ENCODE results near the gene ZCCHC18. TPM values are rescaled to one million over a fixed set of nuclear protein-coding genes. Genes with fewer than 3 reads are reported as not detected.
A peak's percentile ranks its signal among the peaks of the same experiment; 100 is the strongest.

The ZCCHC18 gene
- polyA plus RNA-seq, 1 of the 3 experiments (the other 2 are of a cell fraction): 7.5 TPM

- Histone ChIP-seq H3K4me2 (no peak overlapping the region), H3K27me3 (ENCODE audit: insufficient read depth) (no peaks in the 10 kb centered on the region; the same call in 1 of the 2 replicates), H4K20me1 (ENCODE audit: insufficient read depth) (no peaks in the 10 kb centered on the region), H2AFZ (ENCODE audit: low read depth) (no peak overlapping the region), H3K9me3 (no peaks in the 10 kb centered on the region), H3K27ac (ENCODE audit: low read depth in 2 of 2, low read length in 1 of 2) (no peak overlapping the region), H3K9me2 (no peaks in the 10 kb centered on the region), H3K4me3 (ENCODE audit: low read depth in 2 of 2, low read length in 1 of 2) (no peak overlapping the region), H3K79me2 (ENCODE audit: insufficient read depth) (no peaks in the 10 kb centered on the region), H3K36me3 (replicated peaks in 1 of 2; ENCODE audit: control insufficient read depth in 1 of 2, insufficient read depth in 2 of 2, low read length in 1 of 2) (no peaks in the 10 kb centered on the region), H3F3A (replicated peaks; ENCODE audit: insufficient read depth) (peaks cover 4% of the 10 kb centered on the region), H3K4me1 (ENCODE audit: control insufficient read depth in 1 of 2, insufficient read depth in 2 of 2, low read depth in 1 of 2, low read length in 1 of 2) (no peaks in the 10 kb centered on the region), H3K9ac (no peak overlapping the region)
- ChIA-PET POLR2A (no interaction called here), CTCF (interaction anchor here (1.0 to 3.0 kb wide), 3 partner anchors 15 to 38 kb away, joined by 3 to 12 read pairs (median 6); no protein-coding TSS in a partner anchor)
- no peak for TF ChIP-seq RXRA (IDR thresholded peaks at IDR 0.05; ENCODE audit: borderline replicate concordance, low read depth)
- peak; percentile 50 for TF ChIP-seq SMC3 (IDR thresholded peaks at IDR 0.05; ENCODE audit: low read depth, low read length)
- TF ChIP-seq RAD21 (IDR thresholded peaks at IDR 0.05; ENCODE audit: low read length): peak; percentile 64
- TF ChIP-seq, protein P1, sequence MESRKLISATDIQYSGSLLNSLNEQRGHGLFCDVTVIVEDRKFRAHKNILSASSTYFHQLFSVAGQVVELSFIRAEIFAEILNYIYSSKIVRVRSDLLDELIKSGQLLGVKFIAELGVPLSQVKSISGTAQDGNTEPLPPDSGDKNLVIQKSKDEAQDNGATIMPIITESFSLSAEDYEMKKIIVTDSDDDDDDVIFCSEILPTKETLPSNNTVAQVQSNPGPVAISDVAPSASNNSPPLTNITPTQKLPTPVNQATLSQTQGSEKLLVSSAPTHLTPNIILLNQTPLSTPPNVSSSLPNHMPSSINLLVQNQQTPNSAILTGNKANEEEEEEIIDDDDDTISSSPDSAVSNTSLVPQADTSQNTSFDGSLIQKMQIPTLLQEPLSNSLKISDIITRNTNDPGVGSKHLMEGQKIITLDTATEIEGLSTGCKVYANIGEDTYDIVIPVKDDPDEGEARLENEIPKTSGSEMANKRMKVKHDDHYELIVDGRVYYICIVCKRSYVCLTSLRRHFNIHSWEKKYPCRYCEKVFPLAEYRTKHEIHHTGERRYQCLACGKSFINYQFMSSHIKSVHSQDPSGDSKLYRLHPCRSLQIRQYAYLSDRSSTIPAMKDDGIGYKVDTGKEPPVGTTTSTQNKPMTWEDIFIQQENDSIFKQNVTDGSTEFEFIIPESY (IDR thresholded peaks at IDR 0.05; ENCODE audit: borderline replicate concordance, low read depth): no peak
- TF ChIP-seq CTCF (IDR thresholded peaks at IDR 0.05): peak; percentile 77
- DNase-seq: peak; percentile 52
- WGBS (ENCODE audit: low lambda C conversion rate): 4% methylated on average over 4 of the region's 4 CpGs
These were observed 14.0 kb upstream of the ZCCHC18 start for GRCh38 chrX:104098151-104098808.

GRCh38 chrX:104098919-104099318 lies 13.4 kb upstream of the ZCCHC18 start:
- Histone ChIP-seq H3K36me3 (replicated peaks in 1 of 2; ENCODE audit: control insufficient read depth in 1 of 2, insufficient read depth in 2 of 2, low read length in 1 of 2) (no peaks in the 10 kb centered on the region), H3K27ac (ENCODE audit: low read depth in 2 of 2, low read length in 1 of 2) (no peak overlapping the region), H3K9me3 (no peaks in the 10 kb centered on the region), H3K27me3 (ENCODE audit: insufficient read depth) (no peaks in the 10 kb centered on the region; the same call in 1 of the 2 replicates), H2AFZ (ENCODE audit: low read depth) (no peak overlapping the region), H3K4me1 (ENCODE audit: control insufficient read depth in 1 of 2, insufficient read depth in 2 of 2, low read depth in 1 of 2, low read length in 1 of 2) (no peaks in the 10 kb centered on the region), H4K20me1 (ENCODE audit: insufficient read depth) (no peaks in the 10 kb centered on the region), H3K4me3 (ENCODE audit: low read depth in 2 of 2, low read length in 1 of 2) (no peak overlapping the region), H3K79me2 (ENCODE audit: insufficient read depth) (no peaks in the 10 kb centered on the region), H3F3A (replicated peaks; ENCODE audit: insufficient read depth) (peaks cover 4% of the 10 kb centered on the region), H3K4me2 (no peak overlapping the region), H3K9me2 (no peaks in the 10 kb centered on the region), H3K9ac (no peak overlapping the region)
- CTCF ChIA-PET: interaction anchor here (1.0 to 3.0 kb wide), 3 partner anchors 14 to 37 kb away, joined by 3 to 12 read pairs (median 6); no protein-coding TSS in a partner anchor
- POLR2A ChIA-PET: no interaction called here
- DNase-seq: no peak
- TF ChIP-seq EZH2phosphoT487 (IDR thresholded peaks at IDR 0.05; ENCODE audit: borderline replicate concordance, low read depth) (no peak), IRF3 (IDR thresholded peaks at IDR 0.05; ENCODE audit: low read depth, low read length) (no peak), FOSL2 (IDR thresholded peaks at IDR 0.05; ENCODE audit: borderline replicate concordance, low read depth) (no peak), TEAD4 (IDR thresholded peaks at IDR 0.05; ENCODE audit: borderline replicate concordance, insufficient read depth) (no peak), RAD21 (IDR thresholded peaks at IDR 0.05; ENCODE audit: low read length) (no peak), CTCF (IDR thresholded peaks at IDR 0.05) (no peak), MXI1 (IDR thresholded peaks at IDR 0.05; ENCODE audit: low read depth, low read length) (no peak), FOXJ3 (CRISPR knock-in tag; IDR thresholded peaks at IDR 0.05) (no peak), NRF1 (IDR thresholded peaks at IDR 0.05; ENCODE audit: low read depth, low read length) (no peak), SIN3A (IDR thresholded peaks at IDR 0.05; ENCODE audit: borderline replicate concordance, low read depth, low read length) (no peak), RFX5 (IDR thresholded peaks at IDR 0.05; ENCODE audit: low read length) (no peak), GATA2 (CRISPR knock-in tag; IDR thresholded peaks at IDR 0.05) (no peak), SMC3 (IDR thresholded peaks at IDR 0.05; ENCODE audit: low read depth, low read length) (no peak), ELF1 (IDR thresholded peaks at IDR 0.05) (no peak), USF2 (IDR thresholded peaks at IDR 0.05; ENCODE audit: borderline replicate concordance, low read depth, low read length) (no peak), RCOR1 (IDR thresholded peaks at IDR 0.05; ENCODE audit: low read length) (no peak)
